ENCODE measurements around the gene ERC1. TPM values are rescaled to one million over a fixed set of nuclear protein-coding genes. Genes with fewer than 3 reads are reported as not detected.

Gene ERC1
- total RNA-seq, 1 donor from 2014 or later = 79.5 TPM

- no peak for TF ChIP-seq CTCF (IDR thresholded peaks at IDR 0.05)
- Mint-ChIP-seq H3K36me3 (ENCODE audit: unreplicated experiment) (peaks cover 18% of the 10 kb centered on the region), H3K4me1 (ENCODE audit: unreplicated experiment) (no peaks in the 10 kb centered on the region), H3K9me3 (ENCODE audit: unreplicated experiment) (peaks cover 5% of the 10 kb centered on the region), H3K27ac (ENCODE audit: unreplicated experiment) (no peak overlapping the region), H3K4me3 (ENCODE audit: unreplicated experiment) (no peak overlapping the region), H3K27me3 (ENCODE audit: unreplicated experiment) (no peaks in the 10 kb centered on the region)
- DNase-seq (ENCODE audit: extremely low spot score, unreplicated experiment) = no peak
Observed at GRCh38 chr12:1162081-1162760, 171.2 kb downstream of the ERC1 start.

GRCh38 chr12:1167784-1168183 lies 176.8 kb downstream of the ERC1 start:
- Mint-ChIP-seq H3K4me1 (ENCODE audit: unreplicated experiment) (peaks cover 5% of the 10 kb centered on the region), H3K9me3 (ENCODE audit: unreplicated experiment) (peaks cover 5% of the 10 kb centered on the region), H3K36me3 (ENCODE audit: unreplicated experiment) (peaks cover 18% of the 10 kb centered on the region), H3K27ac (ENCODE audit: unreplicated experiment) (no peak overlapping the region), H3K27me3 (ENCODE audit: unreplicated experiment) (no peaks in the 10 kb centered on the region), H3K4me3 (ENCODE audit: unreplicated experiment) (no peak overlapping the region)
- no peak for TF ChIP-seq CTCF (IDR thresholded peaks at IDR 0.05)
- DNase-seq (ENCODE audit: extremely low spot score, unreplicated experiment) = no peak

- no peak for TF ChIP-seq CTCF (IDR thresholded peaks at IDR 0.05)
- Mint-ChIP-seq H3K4me1 (ENCODE audit: unreplicated experiment) (peaks cover 5% of the 10 kb centered on the region), H3K4me3 (ENCODE audit: unreplicated experiment) (no peak overlapping the region), H3K9me3 (ENCODE audit: unreplicated experiment) (peaks cover 5% of the 10 kb centered on the region), H3K36me3 (ENCODE audit: unreplicated experiment) (peaks cover 15% of the 10 kb centered on the region), H3K27ac (ENCODE audit: unreplicated experiment) (no peak overlapping the region), H3K27me3 (ENCODE audit: unreplicated experiment) (no peaks in the 10 kb centered on the region)
- no peak for DNase-seq (ENCODE audit: extremely low spot score, unreplicated experiment)
Observed at GRCh38 chr12:1170411-1170810, 179.4 kb downstream of the ERC1 start.

GRCh38 chr12:1171657-1172408 lies 180.8 kb downstream of the ERC1 start:
- Mint-ChIP-seq H3K27ac (ENCODE audit: unreplicated experiment) (no peak overlapping the region), H3K9me3 (ENCODE audit: unreplicated experiment) (peaks cover 3% of the 10 kb centered on the region), H3K4me3 (ENCODE audit: unreplicated experiment) (no peak overlapping the region)

More at GRCh38 chr12:1171657-1172408, 180.8 kb downstream of the ERC1 start:
- Mint-ChIP-seq H3K36me3 (ENCODE audit: unreplicated experiment) (peaks cover 15% of the 10 kb centered on the region), H3K4me1 (ENCODE audit: unreplicated experiment) (peaks cover 5% of the 10 kb centered on the region), H3K27me3 (ENCODE audit: unreplicated experiment) (no peaks in the 10 kb centered on the region)
- DNase-seq (ENCODE audit: extremely low spot score, unreplicated experiment) = no peak
- TF ChIP-seq CTCF (IDR thresholded peaks at IDR 0.05) = no peak
